Peyer's patch (tissue), 4 donors: ENCODE measurements around the gene SP8. TPM values are rescaled to one million over a fixed set of nuclear protein-coding genes. Genes with fewer than 3 reads are reported as not detected.

Source experiments
- DNase-seq, 3 donors: peaks; one replicate each; pipeline ENCODE4 v3.0.0-alpha.2; 2017 to 2019
- H3K27ac ChIP-seq, 4 donors: fragments of 200-600 bp; sonication (generic); one replicate each; pipeline ENCODE4 v1.5.1; 2016 to 2019
- H3K27me3 ChIP-seq, 2 donors: fragments of 200-600 bp; sonication (generic); one replicate each; pipeline ENCODE4 v1.5.1; 2019
- H3K36me3 ChIP-seq, 3 donors: fragments of 200-600 bp; sonication (generic); one replicate each; pipeline ENCODE4 v1.5.1; 2016 to 2019
- H3K4me1 ChIP-seq, 4 donors: fragments of 200-600 bp; sonication (generic); one replicate each; pipeline ENCODE4 v1.5.1; 2016 to 2019
- H3K4me3 ChIP-seq, 4 donors: fragments of 200-600 bp; sonication (generic); 1 replicate in 3 of 4; 2 replicates in 1 of 4; pipeline ENCODE4 v1.5.1; 2016 to 2019; ENCODE audit warnings: mild to moderate bottlenecking in 1 of 4
- H3K9me3 ChIP-seq, 4 donors: fragments of 200-600 bp; sonication (generic); one replicate each; pipeline ENCODE4 v1.5.1; 2016 to 2019; ENCODE audit warnings: mild to moderate bottlenecking in 1 of 4
- POLR2A ChIP-seq, 2 donors: fragments of 450-650 bp; IDR thresholded peaks; one replicate each; pipeline ENCODE4 v1.5.1; 2017; ENCODE audit warnings: antibody characterized with exemption in 2 of 2, mild to moderate bottlenecking in 2 of 2, moderate library complexity in 2 of 2
- total RNA-seq, 4 donors: library from RNA; depleted of rRNA; stranded (reverse); fragments of >200 nt; gene quantifications; one replicate each; pipeline ENCODE4 v1.1.0, GENCODE V29; 2016
- TF ChIP-seq, protein P1 (sequence below), 6 experiments: fragments of 450-650 bp in 4 of 6; fragments of 200-600 bp in 2 of 6; sonication (generic) in 1 of 6; IDR thresholded peaks; one replicate each; pipeline ENCODE4 v1.5.1; 2017 to 2019; ENCODE audit warnings: antibody characterized with exemption in 6 of 6, mild to moderate bottlenecking in 3 of 6, moderate library complexity in 1 of 6

SP8 gene
- total RNA-seq, 4 donors from 2014 or later = 1.4 to 5.2 (median 3.6) TPM; not detected in 1

GRCh38 chr7:20776214-20776911 lies 10.3 kb downstream of the SP8 start:
- Histone ChIP-seq H3K27ac (no peak overlapping the region), H3K4me3 (no peak overlapping the region), H3K4me1 (peaks cover 0 to 10% (median 0%) of the 10 kb centered on the region in 4 donors), H3K36me3 (no peaks in the 10 kb centered on the region), H3K27me3 (peaks cover 0 to 20% of the 10 kb centered on the region in 2 donors), H3K9me3 (no peaks in the 10 kb centered on the region)
- TF ChIP-seq, protein P1, sequence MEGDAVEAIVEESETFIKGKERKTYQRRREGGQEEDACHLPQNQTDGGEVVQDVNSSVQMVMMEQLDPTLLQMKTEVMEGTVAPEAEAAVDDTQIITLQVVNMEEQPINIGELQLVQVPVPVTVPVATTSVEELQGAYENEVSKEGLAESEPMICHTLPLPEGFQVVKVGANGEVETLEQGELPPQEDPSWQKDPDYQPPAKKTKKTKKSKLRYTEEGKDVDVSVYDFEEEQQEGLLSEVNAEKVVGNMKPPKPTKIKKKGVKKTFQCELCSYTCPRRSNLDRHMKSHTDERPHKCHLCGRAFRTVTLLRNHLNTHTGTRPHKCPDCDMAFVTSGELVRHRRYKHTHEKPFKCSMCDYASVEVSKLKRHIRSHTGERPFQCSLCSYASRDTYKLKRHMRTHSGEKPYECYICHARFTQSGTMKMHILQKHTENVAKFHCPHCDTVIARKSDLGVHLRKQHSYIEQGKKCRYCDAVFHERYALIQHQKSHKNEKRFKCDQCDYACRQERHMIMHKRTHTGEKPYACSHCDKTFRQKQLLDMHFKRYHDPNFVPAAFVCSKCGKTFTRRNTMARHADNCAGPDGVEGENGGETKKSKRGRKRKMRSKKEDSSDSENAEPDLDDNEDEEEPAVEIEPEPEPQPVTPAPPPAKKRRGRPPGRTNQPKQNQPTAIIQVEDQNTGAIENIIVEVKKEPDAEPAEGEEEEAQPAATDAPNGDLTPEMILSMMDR (IDR thresholded peaks at IDR 0.05) = no peak
- no peak for TF ChIP-seq POLR2A (IDR thresholded peaks at IDR 0.05)
- no peak for DNase-seq

DNA sequence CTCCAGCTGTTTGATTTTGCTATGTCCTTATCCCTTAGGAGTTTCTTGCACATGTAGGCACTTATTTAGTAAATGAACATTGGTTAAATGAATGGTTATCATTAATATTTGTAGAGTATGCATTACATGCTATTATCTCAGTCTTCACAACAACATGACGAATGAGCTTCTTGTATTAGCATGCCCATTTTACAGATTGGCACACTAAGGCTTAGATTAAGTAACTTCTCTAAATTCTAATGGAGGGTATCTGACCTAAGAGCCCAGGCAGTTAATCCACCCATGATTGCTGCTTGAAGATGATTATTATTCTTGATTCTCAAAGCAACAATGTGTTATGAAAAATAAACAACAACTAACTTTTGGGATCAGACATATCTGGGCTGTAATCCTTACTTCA lies 32.7 kb downstream of the SP8 start:
- H3K4me3 ChIP-seq = no peak overlapping the region
- no peaks in the 10 kb centered on the region for H3K27me3 ChIP-seq
- DNase-seq = no peak
- H3K36me3 ChIP-seq = no peaks in the 10 kb centered on the region
- no peaks in the 10 kb centered on the region for H3K4me1 ChIP-seq
- TF ChIP-seq, protein P1 (IDR thresholded peaks at IDR 0.05) = no peak
- no peak for TF ChIP-seq POLR2A (IDR thresholded peaks at IDR 0.05)
- no peaks in the 10 kb centered on the region for H3K9me3 ChIP-seq
- no peak overlapping the region for H3K27ac ChIP-seq

DNA sequence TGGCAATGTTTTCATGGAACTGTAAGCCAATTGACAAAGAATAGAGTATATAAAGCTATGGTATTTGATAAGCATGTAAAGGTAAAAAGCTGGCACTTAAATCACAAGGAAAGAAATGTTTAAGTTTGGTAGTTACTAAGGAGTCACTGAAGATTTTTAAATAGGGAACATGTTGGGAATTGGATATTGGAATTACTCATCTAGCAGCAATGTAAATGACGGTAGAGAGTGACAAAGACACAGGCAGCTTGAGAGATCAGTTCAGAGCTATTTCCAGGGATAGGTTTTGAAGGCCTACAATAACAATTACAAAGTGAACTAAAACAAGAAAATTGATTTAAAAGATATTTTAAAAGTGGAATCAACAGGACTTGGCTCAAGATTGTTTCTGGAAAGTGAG lies 36.8 kb downstream of the SP8 start:
- no peaks in the 10 kb centered on the region for H3K27me3 ChIP-seq
- TF ChIP-seq, protein P1 (IDR thresholded peaks at IDR 0.05) = no peak
- TF ChIP-seq POLR2A (IDR thresholded peaks at IDR 0.05) = no peak
- no peak for DNase-seq
- H3K4me3 ChIP-seq = no peak overlapping the region
- H3K9me3 ChIP-seq = no peaks in the 10 kb centered on the region
- no peak overlapping the region for H3K27ac ChIP-seq
- H3K4me1 ChIP-seq = no peaks in the 10 kb centered on the region
- H3K36me3 ChIP-seq = no peaks in the 10 kb centered on the region

GRCh38 chr7:20748853-20749252 lies 37.8 kb downstream of the SP8 start:
- no peak for DNase-seq
- Histone ChIP-seq H3K4me3 (no peak overlapping the region), H3K27ac (no peak overlapping the region), H3K4me1 (no peaks in the 10 kb centered on the region), H3K27me3 (no peaks in the 10 kb centered on the region), H3K9me3 (no peaks in the 10 kb centered on the region), H3K36me3 (no peaks in the 10 kb centered on the region)
- TF ChIP-seq, protein P1 (IDR thresholded peaks at IDR 0.05) = no peak
- no peak for TF ChIP-seq POLR2A (IDR thresholded peaks at IDR 0.05)

- Histone ChIP-seq H3K27me3 (no peaks in the 10 kb centered on the region), H3K9me3 (no peaks in the 10 kb centered on the region), H3K36me3 (no peaks in the 10 kb centered on the region), H3K4me3 (no peak overlapping the region), H3K4me1 (no peaks in the 10 kb centered on the region), H3K27ac (no peak overlapping the region)
- no peak for DNase-seq
- TF ChIP-seq, protein P1 (IDR thresholded peaks at IDR 0.05) = no peak
- no peak for TF ChIP-seq POLR2A (IDR thresholded peaks at IDR 0.05)
Measured at GRCh38 chr7:20747001-20747400, 39.7 kb downstream of the SP8 start.
